HG02973 (cell line): ENCODE measurements around the gene NLRP12.
"Not testable (repeated sequence)": the region's sequence is repeated elsewhere in the genome, so short reads cannot be mapped to it uniquely, and the experiment has no call there.

Experiments used
- ATAC-seq: cut with Tn5 transposase; IDR thresholded peaks from one replicate; pipeline ENCODE4 v1.9.1; 2021; ENCODE audit warnings: moderate library complexity; ENCODE audit not compliant: unreplicated experiment

NLRP12 gene

GRCh38 chr19:53781332-53781731 is 42.8 kb downstream of the NLRP12 start:
- not testable (repeated sequence) for ATAC-seq

- no peak for ATAC-seq
Measured at GRCh38 chr19:53780506-53780905, 43.6 kb downstream of the NLRP12 start.

DNA sequence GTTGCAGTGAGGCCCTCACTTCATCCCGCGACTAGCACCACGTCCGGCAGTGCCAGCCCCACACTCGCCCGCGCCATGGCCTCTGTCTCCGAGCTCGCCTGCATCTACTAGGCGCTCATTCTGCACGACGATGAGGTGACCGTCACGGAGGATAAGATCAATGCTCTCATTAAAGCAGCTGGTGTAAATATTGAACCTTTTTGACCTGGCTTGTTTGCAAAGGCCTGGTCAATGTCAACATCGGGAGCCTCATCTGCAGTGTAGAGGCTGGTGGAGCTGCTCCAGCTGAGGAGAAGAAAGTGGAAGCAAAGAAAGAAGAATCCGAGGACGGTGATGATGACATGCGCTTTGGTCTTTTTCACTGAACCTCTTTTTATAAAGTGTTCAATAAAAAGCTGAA is 48.6 kb downstream of the NLRP12 start:
- ATAC-seq = no peak

DNA sequence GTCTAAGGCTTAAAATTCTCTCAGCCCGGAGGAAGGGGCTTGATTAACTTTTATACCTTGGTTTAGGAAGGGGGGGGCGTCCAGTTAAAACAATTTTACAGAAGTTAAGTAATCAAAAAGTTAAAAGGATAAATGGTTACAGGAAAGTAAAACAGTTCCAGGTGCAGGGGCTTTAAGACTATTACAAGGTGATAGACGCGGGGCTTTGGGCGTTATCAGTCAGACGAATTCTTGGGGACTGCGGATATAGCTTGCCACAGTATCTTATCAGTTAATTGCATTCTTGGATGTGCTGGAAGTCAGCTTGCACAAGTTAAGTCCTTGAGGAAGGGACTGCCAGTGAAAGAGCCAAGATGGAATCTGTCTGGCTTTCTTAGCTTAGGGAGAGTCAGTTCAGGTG is 49.6 kb downstream of the NLRP12 start:
- not testable (repeated sequence) for ATAC-seq

GRCh38 chr19:53773999-53774398 is 50.1 kb downstream of the NLRP12 start:
- no peak for ATAC-seq

DNA sequence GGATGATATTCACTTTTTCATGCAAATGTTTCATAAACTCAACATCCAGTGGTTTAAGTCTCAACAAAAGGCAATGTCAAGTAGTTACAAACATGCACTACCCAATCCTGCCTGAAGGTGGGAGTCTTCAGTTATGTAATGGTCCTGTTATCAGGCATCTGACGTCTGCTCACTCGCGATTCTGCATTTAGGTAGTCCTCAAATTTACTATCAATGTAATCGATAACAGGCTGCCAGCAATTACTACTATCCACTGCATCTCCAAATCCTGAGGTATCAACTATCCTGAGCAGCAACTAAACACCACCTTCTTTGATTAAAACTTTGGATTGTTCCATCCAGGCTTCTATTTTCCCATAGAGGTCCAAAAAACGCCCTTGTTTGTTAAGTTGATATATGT is 51.2 kb downstream of the NLRP12 start:
- ATAC-seq = no peak

- ATAC-seq = no peak
Measured at GRCh38 chr19:53771144-53771543, 53.0 kb downstream of the NLRP12 start.

GRCh38 chr19:53769696-53770309 is 54.3 kb downstream of the NLRP12 start:
- ATAC-seq = not testable (repeated sequence)

GRCh38 chr19:53768401-53768800 is 55.7 kb downstream of the NLRP12 start:
- no peak for ATAC-seq

GRCh38 chr19:53758991-53759390 is 65.1 kb downstream of the NLRP12 start:
- not testable (repeated sequence) for ATAC-seq
